K562 (cell line): Measurements from ENCODE around the gene GALNT17. TPM values are rescaled to one million over a fixed set of nuclear protein-coding genes. Genes with fewer than 3 reads are reported as not detected.

Experiments used
- ATAC-seq: fragments of 200-7000 bp; cut with Tn5 transposase; 3 replicates; pipeline ENCODE4 v1.9.1; 2020; ENCODE audit warnings: moderate library complexity
- BruUV-seq: library from RNA; stranded (reverse); fragments of 400-500 nt; replicated peaks from 2 replicates; lab custom pipeline; 2021; lab: Mats Ljungman, UMichigan
- CTCF ChIA-PET: fragments of 300-600 bp; formaldehyde crosslinking; extraction: SDS; loops from one replicate; lab custom pipeline; 2021; ENCODE audit warnings: low intra/inter-chr PET ratio; lab: Yijun Ruan, JAX
- POLR2A ChIA-PET: fragments of 300-600, 350-650 bp; sonication (Branson Sonifier 250); formaldehyde crosslinking; extraction: SDS; loops from one replicate; lab custom pipeline; 2021; ENCODE audit warnings: antibody characterized with exemption, inconsistent platforms; lab: Yijun Ruan, JAX
- DNase-seq, 4 experiments: peaks; one replicate each; pipeline versions ENCODE4 v3.0.0 to v3.0.0-alpha.2; 2011 to 2018; ENCODE audit warnings: low spot score in 3 of 4, mixed read lengths in 3 of 4; ENCODE audit errors: extremely low read depth in 1 of 4
- FAIRE-seq: peaks from 2 replicates; lab custom pipeline; 2011; peaks lifted over from hg19 to GRCh38; lab: Jason Lieb, UNC
- H2AFZ ChIP-seq: 2 replicates; pipeline ENCODE4 v1.6.0; 2011; ENCODE audit warnings: low read depth, low read length, control low read depth, inconsistent platforms
- H3K27ac ChIP-seq: fragments of 200-600 bp; 3 replicates; pipeline ENCODE4 v1.8.0; 2011; ENCODE audit warnings: low read depth, mild to moderate bottlenecking, control low read depth, inconsistent platforms, low read length, moderate library complexity, mixed read lengths; ENCODE audit errors: extremely low read depth
- H3K27me3 ChIP-seq, 2 experiments: fragments of 300-600 bp in 1 of 2; 2 replicates in 1 of 2; 3 replicates in 1 of 2; pipeline versions ENCODE4 v1.6.0 to v1.8.0; 2011; ENCODE audit warnings: inconsistent platforms in 2 of 2, low read length in 2 of 2, mild to moderate bottlenecking in 1 of 2, mixed read lengths in 1 of 2, moderate library complexity in 1 of 2; ENCODE audit not compliant: control insufficient read depth in 2 of 2, insufficient read depth in 2 of 2
- H3K36me3 ChIP-seq: fragments of 300-600 bp; 3 replicates; pipeline ENCODE4 v1.8.0; 2011; ENCODE audit warnings: mild to moderate bottlenecking, low read length, inconsistent platforms; ENCODE audit not compliant: control insufficient read depth, insufficient read depth
- H3K4me1 ChIP-seq, 2 experiments: fragments of 200-600 bp in 1 of 2; replicated peaks in 1 of 2; 2 replicates in 1 of 2; 3 replicates in 1 of 2; pipeline versions ENCODE4 v1.5.1 to v1.8.0; 2011; ENCODE audit warnings: inconsistent platforms in 2 of 2, low read length in 2 of 2, mild to moderate bottlenecking in 1 of 2, mixed read lengths in 1 of 2, moderate library complexity in 1 of 2; ENCODE audit not compliant: control insufficient read depth in 2 of 2, insufficient read depth in 2 of 2
- H3K4me2 ChIP-seq: 2 replicates; pipeline ENCODE4 v1.6.1; 2011; ENCODE audit warnings: low read length, control low read depth, inconsistent platforms, mixed read lengths; ENCODE audit not compliant: insufficient read depth
- H3K4me3 ChIP-seq: fragments of 200-600 bp; sonication (generic), shearing (Covaris generic); 2 replicates; pipeline ENCODE4 v1.5.1; 2016; ENCODE audit warnings: control low read depth, inconsistent platforms
- H3K79me2 ChIP-seq: fragments of 200-600 bp; 3 replicates; pipeline ENCODE4 v1.8.0; 2011; ENCODE audit warnings: low read length, inconsistent platforms; ENCODE audit not compliant: control insufficient read depth, insufficient read depth
- H3K9ac ChIP-seq, 2 experiments: 2 replicates each; pipeline versions ENCODE4 v1.6.0 to v1.6.1; 2011; ENCODE audit warnings: low read depth in 2 of 2, low read length in 2 of 2, control low read depth in 1 of 2, inconsistent platforms in 1 of 2, mild to moderate bottlenecking in 1 of 2, mixed read lengths in 1 of 2; ENCODE audit not compliant: insufficient read depth in 1 of 2
- H3K9me1 ChIP-seq: one replicate; pipeline ENCODE4 v1.6.0; 2011; ENCODE audit warnings: inconsistent platforms, mild to moderate bottlenecking, low read length, moderate library complexity; ENCODE audit not compliant: control insufficient read depth, insufficient read depth
- H3K9me3 ChIP-seq: replicated peaks from 2 replicates; pipeline ENCODE4 v1.5.1; 2011; ENCODE audit warnings: low read depth, low read length, inconsistent platforms; ENCODE audit not compliant: control insufficient read depth, insufficient read depth
- H4K20me1 ChIP-seq: replicated peaks from 2 replicates; pipeline ENCODE4 v1.6.1; 2011; ENCODE audit warnings: low read length, inconsistent platforms, mixed read lengths; ENCODE audit not compliant: control insufficient read depth, insufficient read depth
- CBFA2T3 ChIP-seq: fragments of 450-650 bp; IDR thresholded peaks from 2 replicates; pipeline ENCODE4 v1.6.1; 2017
- ZNF740 ChIP-seq, 3 experiments: fragments of 200-800 bp in 1 of 3; sonication (Bioruptor generic) in 1 of 3; sonication (generic) in 1 of 3; formaldehyde crosslinking in 1 of 3; IDR thresholded peaks; 2 replicates each; pipeline versions ENCODE4 v1.6.1 to v1.8.0; 2016 to 2022; ENCODE audit warnings: mild to moderate bottlenecking in 2 of 3, missing compliant biosample characterization in 2 of 3, missing genetic modification characterization in 2 of 3, missing genetic modification reagents in 1 of 3
- WGBS: fragments of 100-300 bp; shearing (Covaris generic); methylation state at CpG from one replicate; pipeline ENCODE4 v1.1.6; 2016; ENCODE audit warnings: low coverage, mixed read lengths; ENCODE audit not compliant: insufficient coverage; ENCODE audit errors: missing lambda C conversion rate; 5-methylcytosine and 5-hydroxymethylcytosine counted together
- in situ Hi-C: fragments of 300-500 bp; cut with MboI; formaldehyde crosslinking; loops from 4 replicates; pipeline ENCODE4 v1.15.0; 2018; ENCODE audit warnings: inconsistent platforms, mixed read lengths
- intact Hi-C: fragments of 100-400 bp; cut with micrococcal nuclease; formaldehyde crosslinking; loops from 2 replicates; pipeline ENCODE4 v1.14.2; 2022
- polyA plus RNA-seq, 8 experiments: library from polyadenylated mRNA; depleted of rRNA in 4 of 8; stranded (reverse) in 5 of 8; unstranded in 3 of 8; fragments of >200 nt; fragmentation: Nextera tagmentation in 2 of 8; fragmentation: Illumina TruSeq in 1 of 8; extraction: Ambion mirVana in 2 of 8; extraction: Trizol in 1 of 8; gene quantifications; 2 replicates each; pipeline versions ENCODE4 v1.2.1 to v1.2.3, GENCODE V29; 2011 to 2014; ENCODE audit warnings: inconsistent platforms in 1 of 8, missing spikeins in 1 of 8
- total RNA-seq, 7 experiments: library from RNA; depleted of rRNA in 6 of 7; stranded (reverse); fragments of >200 nt in 6 of 7; fragmentation: Illumina TruSeq in 2 of 7; extraction: Trizol in 2 of 7; gene quantifications; 2 replicates each; pipeline versions ENCODE4 v1.2.1 to v1.2.3, GENCODE V29; 2011 to 2021; ENCODE audit warnings: low replicate concordance in 1 of 7

Gene GALNT17
- total and polyA plus RNA-seq, 9 of the 15 experiments (the other 6 are each of a cell fraction or from before 2014, with no cell fraction given): not detected

- POLR2A ChIA-PET: interaction anchor here (0.7 kb wide), 1 partner anchor 346 kb away, joined by 3 read pairs; no protein-coding TSS in a partner anchor
- no peaks in the 10 kb centered on the region for H3K36me3 ChIP-seq
- no TSS peak for BruUV-seq
- H4K20me1 ChIP-seq: no peaks in the 10 kb centered on the region
- no peaks in the 10 kb centered on the region for H3K9me1 ChIP-seq
- FAIRE-seq: no peak
- no peak overlapping the region for H2AFZ ChIP-seq
- H3K27ac ChIP-seq: no peak overlapping the region
- no peaks in the 10 kb centered on the region for H3K4me1 ChIP-seq
- H3K9me3 ChIP-seq: no peaks in the 10 kb centered on the region
- no peak for DNase-seq
- ATAC-seq: no peak
- WGBS: 3% methylated on average over 16 of the region's 16 CpGs
- no peaks in the 10 kb centered on the region for H3K79me2 ChIP-seq
- CTCF ChIA-PET: no interaction called here
- in situ Hi-C loops: no loop called here
- no peak overlapping the region for H3K4me3 ChIP-seq
- H3K27me3 ChIP-seq: no peaks in the 10 kb centered on the region
- intact Hi-C loops: no loop called here
- no peak overlapping the region for H3K9ac ChIP-seq
- TF ChIP-seq ZNF740 (CRISPR knock-in tag; IDR thresholded peaks at IDR 0.05): no peak
- no peak for TF ChIP-seq ZNF740 (tag; IDR thresholded peaks at IDR 0.05)
- TF ChIP-seq CBFA2T3: no peak
- no peak overlapping the region for H3K4me2 ChIP-seq
Observed at GRCh38 chr7:71348821-71349681, 217.1 kb downstream of the GALNT17 start.
